Right lobe of liver (tissue), 4 donors: ENCODE results near the gene TNS4.

Experiments
- CTCF ChIP-seq, 4 donors: fragments of 200-600 bp in 3 of 4; fragments of 450-650 bp in 1 of 4; IDR thresholded peaks; one replicate each; pipeline versions ENCODE4 v1.5.1 to v1.8.0; 2016 to 2022; ENCODE audit warnings: antibody characterized with exemption in 4 of 4, mild to moderate bottlenecking in 2 of 4
- POLR2A ChIP-seq: fragments of 450-650 bp; IDR thresholded peaks from one replicate; pipeline ENCODE4 v1.6.1; 2017; ENCODE audit warnings: antibody characterized with exemption, mild to moderate bottlenecking
- donor health status: DM: no; HTN: no; CAD: no.
- donor health status: DM: no; HTN: no; CAD: no.
- donor health status: DM: no; HTN: yes; CAD: no.

- TF ChIP-seq CTCF (IDR thresholded peaks at IDR 0.05) (no peak), POLR2A (no peak)
Observed at GRCh38 chr17:40470932-40471828, 30.2 kb downstream of the TNS4 start.
